GM19193 (cell line): ENCODE data around the gene PARP14.

Source experiments
- POLR2A ChIP-seq: IDR thresholded peaks from 4 replicates; pipeline ENCODE4 v1.6.1; 2011; ENCODE audit not compliant: insufficient read depth, insufficient read length; ENCODE audit errors: extremely low read depth

Gene PARP14

DNA sequence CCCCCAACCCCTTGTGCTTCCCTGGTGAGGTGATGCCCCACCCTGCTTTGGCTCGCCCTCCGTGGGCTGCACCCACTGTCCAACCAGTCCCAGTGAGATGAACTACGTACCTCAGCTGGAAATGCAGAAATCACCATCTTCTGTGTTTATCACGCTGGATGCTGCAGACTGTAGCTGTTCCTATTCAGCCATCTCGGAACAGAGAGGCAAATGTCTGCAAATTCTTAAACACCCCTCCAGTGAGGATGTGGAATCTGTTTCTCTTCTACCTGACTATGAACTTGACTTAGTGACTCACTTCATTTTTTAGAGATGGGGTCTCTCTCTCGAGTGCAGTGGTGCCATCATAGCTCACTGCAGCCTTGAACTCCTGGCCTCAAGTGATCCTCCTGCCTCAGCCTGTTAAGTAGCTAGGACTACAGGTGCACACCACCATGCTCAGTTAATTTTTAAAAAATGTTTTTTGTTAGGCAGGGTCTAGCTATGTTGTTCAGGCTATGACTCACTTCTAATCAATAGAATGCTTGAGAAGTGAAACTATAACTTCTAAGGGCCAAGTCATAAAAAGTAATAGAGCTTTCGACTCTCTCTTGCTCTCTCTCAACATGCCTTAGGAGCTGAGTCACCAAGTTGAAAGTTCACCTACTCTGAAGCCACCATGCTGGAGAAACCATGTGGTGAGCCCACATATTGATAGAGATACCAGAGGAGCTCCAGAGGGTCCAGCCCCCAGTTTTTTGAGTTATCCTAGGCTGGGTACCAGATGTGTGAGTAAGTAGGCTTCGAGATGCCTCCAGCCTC is 11.5 kb upstream of the PARP14 start:
- TF ChIP-seq POLR2A = no peak

- no peak for TF ChIP-seq POLR2A
Observed at GRCh38 chr3:122671553-122671952, 9.1 kb upstream of the PARP14 start.

- TF ChIP-seq POLR2A = no peak
Observed at GRCh38 chr3:122674339-122674738, 6.3 kb upstream of the PARP14 start.

DNA sequence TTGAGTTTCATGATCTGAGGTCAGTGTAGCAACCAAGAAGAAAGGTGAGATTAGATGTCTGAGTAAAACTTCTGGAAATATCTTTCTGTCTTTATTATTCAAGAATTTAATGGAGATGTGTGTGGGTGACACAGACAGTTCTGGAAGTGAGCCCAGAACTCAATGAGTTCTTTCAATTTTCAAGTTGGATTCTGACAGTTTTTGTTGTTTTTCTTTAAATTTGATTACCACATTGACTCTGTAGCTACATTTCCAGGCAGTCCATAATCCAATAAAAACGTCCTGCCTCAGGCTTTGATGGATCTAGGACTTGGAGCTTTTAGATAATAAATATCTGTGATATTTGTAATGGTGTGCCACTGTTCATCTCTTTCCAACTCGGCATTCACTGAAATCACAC is 3.9 kb upstream of the PARP14 start:
- TF ChIP-seq POLR2A = no peak

- no peak for TF ChIP-seq POLR2A
Observed at GRCh38 chr3:122677216-122677615, 3.4 kb upstream of the PARP14 start.

GRCh38 chr3:122678506-122678905 is 2.1 kb upstream of the PARP14 start:
- TF ChIP-seq POLR2A = no peak

- no peak for TF ChIP-seq POLR2A
Observed at GRCh38 chr3:122679085-122679881, 1.4 kb upstream of the PARP14 start.

GRCh38 chr3:122679882-122680474 is 661 bp upstream of the PARP14 start:
- TF ChIP-seq POLR2A = no peak

DNA sequence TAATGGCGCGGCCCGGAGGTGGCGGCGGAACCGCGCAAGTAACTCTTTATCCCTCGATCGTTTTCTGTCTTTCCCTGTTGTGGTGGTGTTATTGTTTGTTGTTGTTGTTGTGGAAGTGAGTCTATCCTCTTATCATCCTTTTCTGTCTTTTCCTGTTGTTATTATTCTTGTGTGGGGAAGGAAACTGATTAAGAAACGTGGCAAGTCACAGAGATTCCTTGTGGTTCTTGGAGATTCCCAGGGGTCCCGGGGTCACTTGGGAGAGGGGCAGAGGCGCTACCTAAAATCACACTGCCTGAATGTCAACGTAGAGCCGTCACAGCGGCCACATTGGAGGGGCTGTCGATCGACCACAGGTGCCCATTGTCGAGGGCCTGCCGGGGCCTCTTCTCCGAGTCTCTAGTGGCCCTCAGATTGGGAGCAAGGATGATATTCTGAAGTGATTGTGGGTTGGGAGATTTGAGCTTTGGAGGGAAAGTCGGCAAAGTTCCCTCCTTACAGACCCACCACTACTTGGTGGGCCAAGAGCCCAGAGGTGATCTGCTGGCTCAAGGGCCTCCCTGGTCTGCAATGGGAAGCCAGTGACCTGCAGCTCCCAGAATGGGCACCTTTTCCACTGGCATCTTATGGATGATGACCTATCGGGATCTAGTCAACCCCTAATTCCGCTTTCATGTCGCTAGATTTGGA is 790 bp downstream of the PARP14 start:
- no peak for TF ChIP-seq POLR2A

DNA sequence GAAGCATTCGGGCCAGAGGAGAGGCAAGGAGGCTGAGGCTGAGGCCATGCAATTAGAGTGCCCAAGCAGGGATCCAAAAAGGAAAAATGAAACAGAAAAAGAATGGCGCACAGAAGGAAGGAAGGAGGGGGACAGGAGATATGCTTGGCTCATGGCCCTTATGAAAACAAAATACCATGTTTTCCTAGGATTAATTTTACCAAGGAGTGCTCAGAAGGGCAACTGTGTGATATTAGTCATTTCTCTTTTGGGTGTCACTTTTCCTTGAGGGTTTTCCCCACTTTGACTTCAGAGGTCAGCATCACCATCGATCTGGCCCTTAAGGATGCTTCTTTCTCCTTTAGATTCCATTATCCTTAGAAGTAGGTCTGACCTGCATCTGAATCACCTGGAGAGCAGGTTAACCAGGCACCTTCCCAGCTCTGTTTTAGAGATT is 1.4 kb downstream of the PARP14 start:
- TF ChIP-seq POLR2A = no peak

GRCh38 chr3:122687298-122687697 is 6.7 kb downstream of the PARP14 start:
- no peak for TF ChIP-seq POLR2A

DNA sequence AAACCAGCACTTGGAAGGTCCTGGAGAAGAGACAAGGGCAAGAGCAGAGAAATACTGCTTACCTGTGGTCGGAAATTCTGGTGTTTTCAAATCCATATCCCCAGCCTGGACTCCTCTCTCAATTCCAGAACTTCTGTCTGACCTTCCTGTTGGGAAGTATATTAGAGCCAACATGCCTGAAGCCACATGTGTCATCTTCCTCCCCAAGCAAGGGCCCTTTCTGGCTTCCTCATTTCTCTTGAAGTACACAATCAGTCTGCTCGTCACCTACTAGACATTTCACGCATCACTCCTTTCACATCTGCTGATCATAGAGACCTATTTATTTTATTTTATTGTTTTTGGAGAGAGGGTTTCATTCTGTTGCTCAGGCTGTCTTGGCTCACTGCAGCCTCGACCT is 8.4 kb downstream of the PARP14 start:
- TF ChIP-seq POLR2A = no peak

DNA sequence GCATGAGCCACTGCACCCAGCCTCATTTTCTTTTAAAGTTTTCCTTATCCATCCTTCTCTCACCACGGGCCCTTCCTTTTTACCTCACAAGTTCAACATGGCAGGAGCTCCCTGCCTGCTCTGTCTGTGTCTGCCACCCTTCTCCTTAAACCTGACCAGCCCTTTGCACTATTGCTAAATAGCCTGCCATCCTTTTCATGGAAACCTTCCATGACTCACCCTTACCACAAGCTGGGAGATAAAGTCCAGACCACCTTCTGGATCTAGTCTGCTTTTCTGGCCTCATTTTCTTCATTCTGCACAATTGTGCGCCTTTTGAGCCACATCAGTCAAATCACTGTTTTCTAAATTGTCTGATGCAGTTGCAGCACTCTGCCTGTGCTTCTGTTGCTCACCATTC is 8.9 kb downstream of the PARP14 start:
- TF ChIP-seq POLR2A = peak; percentile 11

DNA sequence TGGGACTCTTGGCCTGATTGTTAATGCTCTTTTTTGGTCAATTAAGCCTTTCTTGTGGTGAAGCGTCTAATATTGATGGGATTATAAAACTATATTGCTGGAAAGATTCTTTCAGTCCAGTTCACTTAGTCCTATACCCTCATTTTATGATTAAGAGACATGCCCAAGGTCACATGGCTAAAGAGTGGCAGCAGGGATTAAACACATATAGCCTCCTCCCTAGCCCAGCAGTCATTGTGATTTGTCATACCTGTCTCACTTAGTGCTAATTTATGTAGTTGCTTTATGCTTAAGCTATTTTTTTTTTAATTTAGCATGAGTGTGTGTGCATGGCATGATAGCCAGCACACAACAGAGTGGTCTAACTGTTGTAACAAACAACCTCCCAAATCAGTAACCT is 9.5 kb downstream of the PARP14 start:
- TF ChIP-seq POLR2A = no peak

DNA sequence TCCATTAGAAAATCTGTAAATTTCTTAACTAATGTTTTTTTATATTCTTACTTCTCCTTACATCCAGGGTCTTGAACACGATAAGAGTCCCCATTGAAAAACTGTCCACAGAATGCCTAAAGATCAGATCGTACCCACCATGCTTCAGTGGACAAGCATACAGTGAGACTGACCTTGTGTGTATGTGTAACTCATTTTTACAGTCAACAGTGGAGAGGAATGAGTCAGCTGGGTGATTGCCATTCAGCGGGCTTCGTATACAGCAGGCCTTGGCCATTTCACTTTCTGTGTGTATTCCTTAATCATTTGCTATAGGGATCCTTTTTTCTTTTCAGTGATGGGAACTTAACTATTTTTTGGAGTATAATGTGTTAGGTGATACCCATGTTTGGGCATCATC is 10.6 kb downstream of the PARP14 start:
- TF ChIP-seq POLR2A = no peak

- no peak for TF ChIP-seq POLR2A
Observed at GRCh38 chr3:122692674-122693073, 12.0 kb downstream of the PARP14 start.

DNA sequence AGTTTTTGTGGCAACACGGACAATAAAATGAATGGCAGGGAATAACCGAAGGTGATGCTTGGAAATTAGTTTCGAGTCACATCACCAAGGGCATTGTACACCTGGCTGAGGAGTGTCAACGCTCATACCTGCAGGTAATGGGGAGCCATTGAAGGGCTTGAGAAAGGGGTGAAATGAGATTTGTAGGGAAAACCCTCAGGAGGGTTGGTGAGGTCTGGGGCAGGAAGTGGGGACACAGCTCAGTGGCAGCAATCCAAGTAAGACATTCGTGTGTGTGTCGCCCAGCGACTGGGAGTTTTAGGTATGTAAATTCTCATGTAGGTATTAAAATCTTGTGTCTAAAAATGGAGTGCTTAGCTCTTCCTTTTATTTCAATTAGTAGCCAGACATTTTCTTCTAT is 14.3 kb downstream of the PARP14 start:
- TF ChIP-seq POLR2A = no peak
